Lung microvascular endothelial cell (primary cell): Measurements from ENCODE around the gene CHD1L. TPM values are rescaled to one million over a fixed set of nuclear protein-coding genes. Genes with fewer than 3 reads are reported as not detected.
"Not testable (repeated sequence)": the region's sequence is repeated elsewhere in the genome, so short reads cannot be mapped to it uniquely, and the experiment has no call there.

ENCODE experiments used
- DNase-seq, 2 donors: peaks; one replicate each; pipeline versions ENCODE4 v3.0.0 to v3.0.0-alpha.2; 2010; ENCODE audit warnings: low read depth in 2 of 2
- total RNA-seq: library from RNA; depleted of rRNA; stranded (reverse); fragments of >200 nt; gene quantifications from 2 replicates; pipeline ENCODE4 v1.2.1, GENCODE V29; 2014

CHD1L gene
- total RNA-seq, 1 donor from 2014 or later = 28.2 TPM

GRCh38 chr1:147266381-147266780 lies 23.9 kb downstream of the CHD1L start:
- DNase-seq = no peak

GRCh38 chr1:147267711-147268110 lies 25.2 kb downstream of the CHD1L start:
- no peak for DNase-seq

DNA sequence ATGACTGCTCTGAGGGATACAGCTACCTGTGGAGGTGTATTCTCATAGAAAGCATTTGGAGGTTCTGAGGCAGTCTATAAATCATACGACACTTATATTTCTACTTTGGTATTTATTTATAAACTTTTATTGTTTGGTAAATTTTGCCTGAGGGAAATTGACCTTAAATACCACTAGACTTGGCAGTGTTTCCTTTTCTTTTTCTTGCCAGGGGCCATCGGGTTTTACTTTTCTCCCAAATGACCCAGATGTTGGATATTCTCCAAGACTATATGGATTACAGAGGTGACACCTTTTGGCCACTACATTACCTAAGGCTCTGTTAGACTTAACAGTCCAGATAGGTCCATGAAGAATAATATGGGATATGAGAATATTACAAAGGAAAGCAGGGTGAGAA lies 28.2 kb downstream of the CHD1L start:
- DNase-seq = no peak

DNA sequence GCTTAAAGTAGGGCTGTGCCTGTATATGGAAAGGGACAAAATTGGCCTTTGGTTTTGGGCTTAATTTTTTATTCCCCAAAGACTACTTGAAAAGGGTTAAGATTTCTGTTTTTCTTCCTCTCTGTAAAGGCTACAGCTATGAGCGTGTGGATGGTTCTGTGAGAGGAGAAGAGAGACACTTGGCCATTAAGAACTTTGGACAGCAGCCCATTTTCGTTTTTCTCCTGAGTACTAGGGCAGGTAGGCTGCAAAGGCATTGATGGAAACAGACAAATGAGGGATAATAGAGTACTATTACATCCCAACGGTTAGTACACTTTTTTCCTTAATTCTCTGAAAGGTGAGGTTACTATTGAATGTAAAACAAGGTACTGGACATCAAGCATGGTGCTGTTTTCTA lies 29.6 kb downstream of the CHD1L start:
- DNase-seq = no peak

- DNase-seq = peak; percentile 78 to 85
Measured at GRCh38 chr1:147273409-147274336, 31.2 kb downstream of the CHD1L start.

DNA sequence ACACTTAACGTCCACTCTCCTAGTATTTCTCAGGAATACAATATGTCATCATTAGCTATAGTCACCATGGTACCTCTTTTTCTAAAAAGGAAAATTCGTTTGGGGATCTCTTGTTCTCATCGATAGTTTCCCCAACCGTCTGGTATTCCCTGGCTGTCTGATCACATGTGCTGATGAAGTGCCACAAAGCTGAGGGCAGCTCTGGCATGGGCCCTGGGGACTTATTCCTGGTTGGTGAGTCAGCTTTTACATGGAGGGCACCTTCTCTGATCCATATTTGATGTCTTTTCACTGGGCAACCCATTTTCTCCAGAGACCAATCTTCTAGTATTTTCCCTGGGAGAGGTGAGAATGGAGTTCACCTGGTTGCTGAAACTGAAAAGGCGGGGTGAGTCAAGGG lies 39.5 kb downstream of the CHD1L start:
- no peak for DNase-seq

DNA sequence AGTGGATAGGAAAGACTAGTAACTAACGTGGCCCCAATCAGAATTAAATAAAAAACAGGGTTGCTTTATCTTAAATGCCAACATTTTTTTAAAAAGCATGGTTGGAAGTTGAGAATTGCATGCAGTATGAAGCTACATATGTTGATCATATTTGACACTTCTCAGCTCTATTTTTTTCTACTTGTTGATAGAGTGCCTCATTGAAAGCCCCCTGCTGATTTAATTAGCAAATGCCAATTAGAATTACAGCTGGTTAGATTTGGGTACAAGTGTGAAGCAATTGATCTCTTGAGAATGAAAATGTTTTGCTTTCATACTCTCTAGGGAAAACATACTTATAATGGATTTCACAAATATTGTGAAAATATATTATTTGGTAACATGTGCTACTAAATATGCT lies 40.5 kb downstream of the CHD1L start:
- DNase-seq = no peak

DNA sequence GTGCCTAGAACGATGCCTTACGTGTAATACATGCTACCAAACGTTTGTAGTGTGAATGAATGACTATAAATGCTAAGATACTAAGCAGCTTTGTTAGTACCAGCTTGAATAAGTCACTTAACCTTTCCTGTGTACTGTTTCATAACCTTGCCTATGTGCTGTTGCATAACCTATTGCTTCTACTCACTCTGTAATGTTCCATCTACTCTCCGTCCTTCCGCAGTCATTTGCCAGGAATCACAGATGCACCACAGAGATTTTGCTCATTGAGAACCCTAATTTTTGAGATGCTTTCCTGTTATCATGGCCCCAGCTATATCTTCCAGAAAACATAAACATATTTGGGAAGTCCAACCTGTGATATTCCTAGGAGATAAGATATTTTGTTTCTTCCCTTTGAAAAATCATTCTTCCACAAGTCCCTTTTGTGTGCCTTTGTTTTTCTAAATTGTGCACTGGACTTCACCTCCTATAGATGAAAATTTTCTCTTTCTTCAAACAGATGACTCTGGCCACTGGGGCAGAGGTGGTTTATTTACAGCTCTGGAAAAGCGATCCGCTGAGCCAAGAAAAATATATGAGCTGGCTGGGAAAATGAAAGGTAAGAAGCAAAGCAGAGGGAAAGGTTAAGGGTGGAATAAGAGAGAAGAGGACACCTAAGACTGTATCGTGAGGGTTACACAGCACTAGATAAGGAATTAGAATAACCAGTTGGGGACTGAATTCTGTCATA lies 44.8 kb downstream of the CHD1L start:
- peak in 1 of 2 donors; percentile 97 for DNase-seq

- peak in 1 of 2 donors; percentile 71 for DNase-seq
Measured at GRCh38 chr1:147292012-147292411, 49.5 kb downstream of the CHD1L start.

- peak; percentile 69 to 94 for DNase-seq
Measured at GRCh38 chr1:147292631-147293251, 50.3 kb downstream of the CHD1L start.

DNA sequence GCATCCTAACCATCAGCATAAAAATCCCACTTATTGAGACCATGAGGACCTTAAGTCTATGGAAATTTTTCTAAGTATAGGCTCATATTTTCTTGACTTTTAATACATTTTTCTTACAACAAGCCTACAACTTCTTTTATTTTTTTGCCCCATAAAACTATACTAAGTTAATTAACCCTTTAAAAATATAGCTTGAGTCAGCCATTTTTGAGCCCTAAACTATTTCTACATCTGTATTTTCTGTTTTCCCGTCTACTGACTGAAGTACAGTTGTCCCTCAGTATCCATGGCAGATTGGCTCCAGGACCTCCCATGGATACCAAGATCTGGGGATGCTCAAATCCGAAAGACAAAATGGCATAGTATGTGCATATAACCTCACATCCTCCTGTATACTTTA lies 55.0 kb downstream of the CHD1L start:
- no peak for DNase-seq

DNA sequence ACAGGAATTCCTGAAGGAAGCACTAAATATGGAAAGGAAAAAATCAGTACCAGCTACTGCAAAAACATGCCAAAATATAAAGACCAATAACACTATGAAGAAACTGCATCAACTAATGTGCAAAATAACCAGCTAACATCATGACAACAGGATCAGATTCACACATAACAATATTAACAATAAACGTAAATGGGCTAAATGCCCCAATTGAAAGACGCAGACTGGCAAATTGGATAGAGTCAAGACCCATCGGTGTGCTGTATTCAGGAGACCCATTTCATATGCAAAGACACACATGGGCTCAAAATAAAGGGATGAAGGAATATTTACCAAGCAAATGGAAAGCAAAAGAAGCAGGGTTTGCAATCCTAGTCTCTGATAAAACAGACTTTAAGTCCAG lies 63.3 kb downstream of the CHD1L start:
- DNase-seq = not testable (repeated sequence)

DNA sequence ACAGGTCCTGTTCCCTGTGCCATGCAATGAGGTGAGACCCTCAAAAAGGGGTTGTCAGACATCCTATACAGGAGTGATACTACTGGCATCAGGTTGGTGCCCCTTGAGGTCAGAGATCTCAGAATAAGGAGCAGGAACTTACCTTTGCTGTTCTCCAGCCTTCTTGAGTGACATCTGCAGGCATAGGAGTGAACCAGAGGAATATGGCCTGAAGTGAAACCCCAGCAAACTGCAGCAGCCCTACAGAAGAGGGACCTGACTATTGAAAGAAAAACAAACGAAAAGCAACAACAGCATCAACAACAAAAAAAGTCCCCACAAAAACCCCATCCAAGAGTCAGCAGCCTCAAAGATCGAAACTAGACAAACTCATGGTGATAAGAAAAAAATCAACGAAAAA lies 74.5 kb downstream of the CHD1L start:
- no peak for DNase-seq

GRCh38 chr1:147326933-147327687 lies 84.6 kb downstream of the CHD1L start:
- not testable (repeated sequence) for DNase-seq

DNA sequence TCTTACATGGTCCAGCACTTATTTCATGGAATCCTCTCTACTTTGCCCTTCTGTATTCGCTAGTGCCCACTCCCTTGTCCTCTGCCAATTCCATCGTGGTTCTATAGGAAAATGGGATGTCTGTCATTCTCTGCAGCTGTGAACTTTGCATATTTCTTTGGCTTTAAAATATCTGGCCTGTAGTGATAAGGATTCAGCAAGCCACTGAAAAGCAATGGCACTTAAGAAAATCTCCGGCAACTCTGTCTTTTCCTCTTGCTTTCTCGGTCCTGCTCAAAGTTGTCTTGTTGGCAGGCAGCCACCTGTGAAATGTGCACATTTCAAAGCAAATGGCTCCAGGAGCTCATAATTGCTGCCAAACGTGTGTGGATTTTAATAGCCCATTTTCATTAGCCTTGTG lies 91.8 kb downstream of the CHD1L start:
- no peak for DNase-seq

GRCh38 chr1:147336291-147336690 lies 93.8 kb downstream of the CHD1L start:
- no peak for DNase-seq

GRCh38 chr1:147337040-147337630 lies 94.7 kb downstream of the CHD1L start:
- no peak for DNase-seq

- no peak for DNase-seq
Measured at GRCh38 chr1:147338571-147338970, 96.1 kb downstream of the CHD1L start.

DNA sequence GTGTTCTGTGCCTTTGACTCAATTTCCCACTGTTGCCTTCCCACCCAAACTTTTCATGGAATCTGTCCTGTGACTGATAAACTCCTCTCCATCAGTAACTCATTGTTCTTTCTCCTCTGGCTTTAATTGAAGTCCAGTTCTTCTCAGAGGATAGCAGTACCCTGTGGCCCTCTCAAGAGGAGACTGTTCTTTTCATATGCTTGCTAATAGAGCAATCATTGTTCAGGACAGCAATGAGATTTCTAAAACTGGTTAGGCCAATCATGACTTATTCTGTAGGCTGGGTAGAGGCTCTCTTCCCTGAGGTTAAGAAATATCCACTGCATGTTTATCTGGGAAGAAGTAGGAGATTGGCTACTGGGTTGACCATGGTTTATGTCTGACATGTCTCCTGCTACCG lies 98.8 kb downstream of the CHD1L start:
- no peak for DNase-seq
